PC-9 (cell line): Measurements from ENCODE around the gene NT5DC4.

Source experiments
- EZH2 ChIP-seq: fragments of 200-600 bp; sonication (generic); IDR thresholded peaks from 2 replicates; pipeline ENCODE4 v1.8.0; 2017; ENCODE audit warnings: antibody characterized with exemption, low read depth
- TF ChIP-seq, protein P1 (sequence below): fragments of 200-600 bp; sonication (generic); conservative IDR thresholded peaks from 2 replicates; pipeline ENCODE4 v1.6.1; 2017; ENCODE audit warnings: mixed run types, antibody characterized with exemption, mild to moderate bottlenecking, moderate library complexity

DNA sequence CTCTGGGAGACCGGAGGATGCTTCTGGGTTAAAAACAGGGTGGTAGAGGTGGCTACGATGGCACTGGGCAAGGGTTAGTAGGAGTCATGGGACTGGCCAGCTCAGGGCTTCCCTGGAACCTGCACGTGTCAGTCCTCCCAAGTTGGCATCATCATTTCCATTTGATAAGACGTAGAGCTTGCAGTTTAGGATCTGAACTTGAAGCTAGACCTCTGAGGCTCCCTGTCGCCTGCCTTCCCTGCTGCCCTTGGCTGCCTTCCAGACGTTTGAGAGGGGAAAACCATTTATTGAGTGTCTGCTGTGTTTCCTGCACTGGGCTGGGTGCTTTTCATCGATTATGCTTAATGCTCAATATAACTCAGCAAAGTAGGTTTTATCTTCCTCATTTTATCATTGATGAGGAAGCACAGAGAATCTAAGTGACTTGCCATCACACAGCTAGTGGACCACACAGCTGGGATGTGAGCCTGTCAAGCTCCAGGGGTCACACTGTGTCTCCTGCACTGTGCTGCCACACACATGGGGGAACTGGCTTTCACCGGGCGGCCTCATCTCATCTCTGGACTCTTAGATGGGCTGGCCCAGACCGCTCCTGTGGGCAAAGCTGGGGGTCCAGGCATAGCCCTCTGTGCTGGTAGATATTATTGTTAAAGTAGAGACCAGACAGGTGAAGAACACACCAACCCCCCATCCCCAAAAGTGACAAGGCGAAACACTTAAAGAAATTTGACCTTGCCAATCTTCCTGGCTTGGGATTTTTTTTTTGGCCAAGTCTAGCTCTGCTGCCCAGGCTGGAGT lies 7.8 kb downstream of the NT5DC4 start:
- TF ChIP-seq, protein P1, sequence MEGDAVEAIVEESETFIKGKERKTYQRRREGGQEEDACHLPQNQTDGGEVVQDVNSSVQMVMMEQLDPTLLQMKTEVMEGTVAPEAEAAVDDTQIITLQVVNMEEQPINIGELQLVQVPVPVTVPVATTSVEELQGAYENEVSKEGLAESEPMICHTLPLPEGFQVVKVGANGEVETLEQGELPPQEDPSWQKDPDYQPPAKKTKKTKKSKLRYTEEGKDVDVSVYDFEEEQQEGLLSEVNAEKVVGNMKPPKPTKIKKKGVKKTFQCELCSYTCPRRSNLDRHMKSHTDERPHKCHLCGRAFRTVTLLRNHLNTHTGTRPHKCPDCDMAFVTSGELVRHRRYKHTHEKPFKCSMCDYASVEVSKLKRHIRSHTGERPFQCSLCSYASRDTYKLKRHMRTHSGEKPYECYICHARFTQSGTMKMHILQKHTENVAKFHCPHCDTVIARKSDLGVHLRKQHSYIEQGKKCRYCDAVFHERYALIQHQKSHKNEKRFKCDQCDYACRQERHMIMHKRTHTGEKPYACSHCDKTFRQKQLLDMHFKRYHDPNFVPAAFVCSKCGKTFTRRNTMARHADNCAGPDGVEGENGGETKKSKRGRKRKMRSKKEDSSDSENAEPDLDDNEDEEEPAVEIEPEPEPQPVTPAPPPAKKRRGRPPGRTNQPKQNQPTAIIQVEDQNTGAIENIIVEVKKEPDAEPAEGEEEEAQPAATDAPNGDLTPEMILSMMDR = no peak
- no peak for TF ChIP-seq EZH2
